ENCODE measurements around the gene HCRTR1.

The HCRTR1 gene

GRCh38 chr1:31666263-31666963 is 48.9 kb downstream of the HCRTR1 start:
- TF ChIP-seq CTCF (IDR thresholded peaks at IDR 0.05) (no peak), ZFX (IDR thresholded peaks at IDR 0.05; ENCODE audit: borderline replicate concordance) (no peak)
- H3K27ac ChIP-seq: no peak overlapping the region

- TF ChIP-seq CTCF (IDR thresholded peaks at IDR 0.05) (no peak), ZFX (IDR thresholded peaks at IDR 0.05; ENCODE audit: borderline replicate concordance) (no peak)
- no peak overlapping the region for H3K27ac ChIP-seq
Observed at GRCh38 chr1:31667065-31667785, 49.7 kb downstream of the HCRTR1 start.

GRCh38 chr1:31668303-31668883 is 50.9 kb downstream of the HCRTR1 start:
- TF ChIP-seq ZFX (IDR thresholded peaks at IDR 0.05; ENCODE audit: borderline replicate concordance) (no peak), CTCF (IDR thresholded peaks at IDR 0.05) (no peak)
- no peak overlapping the region for H3K27ac ChIP-seq

- no peak overlapping the region for H3K27ac ChIP-seq
- no peak for TF ChIP-seq CTCF (IDR thresholded peaks at IDR 0.05)
- TF ChIP-seq ZFX (IDR thresholded peaks at IDR 0.05; ENCODE audit: borderline replicate concordance): no peak
Observed at GRCh38 chr1:31669433-31669785, 51.9 kb downstream of the HCRTR1 start.

GRCh38 chr1:31669786-31670592 is 52.5 kb downstream of the HCRTR1 start:
- H3K27ac ChIP-seq: no peak overlapping the region
- TF ChIP-seq ZFX (IDR thresholded peaks at IDR 0.05; ENCODE audit: borderline replicate concordance) (no peak), CTCF (IDR thresholded peaks at IDR 0.05) (peak; percentile 12; the same call in 1 of the 2 replicates)

- TF ChIP-seq ZFX (IDR thresholded peaks at IDR 0.05; ENCODE audit: borderline replicate concordance) (no peak), CTCF (IDR thresholded peaks at IDR 0.05) (no peak)
- H3K27ac ChIP-seq: no peak overlapping the region
Observed at GRCh38 chr1:31670593-31670964, 53.1 kb downstream of the HCRTR1 start.
